PC-3 (cell line): ENCODE data around the gene BRPF1.

ENCODE experiments used
- CTCF ChIP-seq: fragments of 300-600 bp; sonication (generic); conservative IDR thresholded peaks from 2 replicates; pipeline ENCODE4 v1.5.1; 2017; ENCODE audit warnings: antibody characterized with exemption, low read depth, mild to moderate bottlenecking, low read length
- EZH2 ChIP-seq: fragments of 300-600 bp; sonication (generic); IDR thresholded peaks from one replicate; pipeline ENCODE4 v1.6.1; 2017; ENCODE audit warnings: antibody characterized with exemption, mild to moderate bottlenecking, low read length; ENCODE audit not compliant: unreplicated experiment

DNA sequence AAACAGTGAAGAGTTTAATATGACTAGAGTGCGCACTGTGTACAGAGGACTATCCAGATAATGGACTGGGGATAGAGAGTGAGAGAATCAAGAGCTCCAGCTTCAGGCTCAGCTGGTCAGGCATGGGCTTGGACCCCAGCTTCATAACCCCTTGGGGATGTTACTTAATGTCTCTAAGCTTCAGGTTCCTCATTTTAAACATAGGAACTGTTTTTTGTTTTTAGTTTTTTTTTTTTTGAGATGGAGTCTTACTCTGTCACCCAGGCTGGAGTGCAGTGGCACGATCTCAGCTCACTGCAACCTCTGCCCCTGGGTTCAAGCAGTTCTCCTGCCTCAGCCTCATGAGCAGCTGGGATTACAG is 9.9 kb upstream of the BRPF1 start:
- no peak for TF ChIP-seq CTCF
- no peak for TF ChIP-seq EZH2
